Brain microvascular endothelial cell (primary cell): ENCODE results near the gene MAML3.

Source experiments
- DNase-seq: peaks from one replicate; pipeline ENCODE4 v3.0.0-alpha.2; 2020
- H3K27ac ChIP-seq: fragments of 250-450 bp; sonication (Bioruptor Pico); 2 replicates; pipeline ENCODE4 v1.5.1; 2020; ENCODE audit warnings: mild to moderate bottlenecking, moderate library complexity
- H3K27me3 ChIP-seq: fragments of 250-450 bp; sonication (Bioruptor Pico); replicated peaks from 2 replicates; pipeline ENCODE4 v1.5.1; 2020; ENCODE audit warnings: mild to moderate bottlenecking
- H3K36me3 ChIP-seq: fragments of 250-450 bp; sonication (Bioruptor Pico); replicated peaks from 2 replicates; pipeline ENCODE4 v1.5.1; 2020; ENCODE audit warnings: mild to moderate bottlenecking
- H3K4me3 ChIP-seq: 2 replicates; pipeline ENCODE4 v1.5.1; 2011; ENCODE audit warnings: low read depth, mild to moderate bottlenecking, control low read depth, low read length, moderate library complexity
- in situ Hi-C: cut with HindIII; loops from 2 replicates; pipeline ENCODE4 v1.10.0; 2017; ENCODE audit warnings: low sequenced_read_pairs, low pct_ligation_motif_present
- TF ChIP-seq, protein P1 (sequence below): IDR thresholded peaks from 2 replicates; pipeline ENCODE4 v1.5.1; 2011; ENCODE audit warnings: low read depth, mild to moderate bottlenecking, moderate library complexity, low read length, control low read depth, inconsistent platforms; ENCODE audit errors: missing control alignments

The MAML3 gene

DNA sequence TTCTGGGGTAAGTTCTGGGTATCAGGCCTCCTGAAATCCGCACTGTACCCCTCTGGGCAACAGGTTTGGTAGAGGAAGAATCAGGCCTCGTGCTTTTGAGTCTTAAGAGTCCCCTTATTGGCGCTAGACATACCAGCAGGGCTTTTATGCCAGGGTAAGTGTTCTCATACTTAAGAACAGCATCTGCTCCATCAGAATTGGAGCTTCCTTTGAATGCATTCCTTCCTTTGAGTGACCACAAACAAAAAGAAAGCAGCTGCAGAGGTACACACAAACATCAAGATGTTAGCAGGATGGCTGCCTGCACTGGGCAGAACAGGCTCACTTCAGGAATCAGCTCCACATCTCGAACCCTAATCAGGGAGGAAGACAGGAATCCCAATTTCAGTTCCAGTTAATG is 331.6 kb downstream of the MAML3 start:
- no peaks in the 10 kb centered on the region for H3K27me3 ChIP-seq
- no peaks in the 10 kb centered on the region for H3K36me3 ChIP-seq
- in situ Hi-C loops, result no loop called here
- TF ChIP-seq, protein P1, sequence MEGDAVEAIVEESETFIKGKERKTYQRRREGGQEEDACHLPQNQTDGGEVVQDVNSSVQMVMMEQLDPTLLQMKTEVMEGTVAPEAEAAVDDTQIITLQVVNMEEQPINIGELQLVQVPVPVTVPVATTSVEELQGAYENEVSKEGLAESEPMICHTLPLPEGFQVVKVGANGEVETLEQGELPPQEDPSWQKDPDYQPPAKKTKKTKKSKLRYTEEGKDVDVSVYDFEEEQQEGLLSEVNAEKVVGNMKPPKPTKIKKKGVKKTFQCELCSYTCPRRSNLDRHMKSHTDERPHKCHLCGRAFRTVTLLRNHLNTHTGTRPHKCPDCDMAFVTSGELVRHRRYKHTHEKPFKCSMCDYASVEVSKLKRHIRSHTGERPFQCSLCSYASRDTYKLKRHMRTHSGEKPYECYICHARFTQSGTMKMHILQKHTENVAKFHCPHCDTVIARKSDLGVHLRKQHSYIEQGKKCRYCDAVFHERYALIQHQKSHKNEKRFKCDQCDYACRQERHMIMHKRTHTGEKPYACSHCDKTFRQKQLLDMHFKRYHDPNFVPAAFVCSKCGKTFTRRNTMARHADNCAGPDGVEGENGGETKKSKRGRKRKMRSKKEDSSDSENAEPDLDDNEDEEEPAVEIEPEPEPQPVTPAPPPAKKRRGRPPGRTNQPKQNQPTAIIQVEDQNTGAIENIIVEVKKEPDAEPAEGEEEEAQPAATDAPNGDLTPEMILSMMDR, result no peak
- H3K27ac ChIP-seq, result no peak overlapping the region
- H3K4me3 ChIP-seq, result no peak overlapping the region
- no peak for DNase-seq

DNA sequence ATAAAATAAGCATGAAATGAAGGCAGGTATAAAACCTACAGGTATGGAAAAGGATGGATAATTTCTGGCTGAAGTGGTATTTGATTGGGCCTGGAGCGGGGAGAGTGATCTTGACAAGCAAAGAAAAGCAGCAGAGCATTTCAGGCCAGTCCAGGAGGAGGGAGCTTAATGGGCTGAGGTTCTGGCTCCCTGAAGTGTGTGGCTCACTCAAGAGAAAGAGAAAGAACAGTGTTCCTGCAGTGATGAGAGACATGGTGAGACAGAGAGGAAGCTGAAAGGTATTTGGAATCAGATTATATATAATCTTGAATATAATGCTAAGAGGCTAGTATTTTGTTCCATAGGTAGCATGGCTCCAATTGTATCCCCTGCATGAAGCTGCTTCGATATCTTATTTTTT is 334.9 kb downstream of the MAML3 start:
- in situ Hi-C loops, result no loop called here
- H3K36me3 ChIP-seq, result no peaks in the 10 kb centered on the region
- no peak for DNase-seq

DNA sequence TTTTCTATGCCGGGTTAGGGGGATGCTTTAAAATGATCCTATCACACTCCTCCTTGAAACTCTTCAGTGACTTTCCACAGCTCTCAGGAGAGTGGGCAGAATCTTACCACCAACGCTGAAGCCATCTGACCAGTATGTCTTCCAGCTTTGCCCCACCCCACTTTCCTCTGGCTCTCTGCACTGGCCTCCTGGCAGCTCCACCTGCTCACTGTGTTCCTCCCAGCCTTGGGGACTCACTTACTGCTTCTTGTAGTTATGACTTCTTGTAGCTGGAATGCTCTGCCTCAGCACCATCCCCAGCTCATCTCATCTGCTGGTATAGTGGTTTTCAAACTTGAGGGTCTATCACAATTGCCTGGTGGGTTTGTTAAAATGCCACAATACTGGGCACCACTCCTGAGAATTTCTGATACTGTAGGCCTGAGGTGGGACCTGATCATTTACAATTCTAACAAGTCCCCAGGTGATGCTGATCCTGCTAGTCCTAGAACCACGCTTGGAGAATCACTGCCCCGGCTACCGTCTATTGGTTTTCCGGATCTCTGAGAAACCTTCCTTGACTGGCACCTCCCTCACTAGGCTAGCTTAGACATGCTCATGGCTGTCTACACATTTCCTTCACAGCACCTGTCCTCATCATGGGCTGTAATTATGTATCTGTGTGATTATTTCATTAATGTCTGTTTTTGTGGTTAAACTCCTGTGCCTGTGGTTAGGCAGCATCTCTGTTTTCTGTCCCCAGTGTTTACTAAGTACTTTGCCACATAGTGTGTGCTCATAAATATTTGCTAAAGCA is 336.1 kb downstream of the MAML3 start:
- Histone ChIP-seq H3K36me3 (no peaks in the 10 kb centered on the region), H3K27ac (no peak overlapping the region), H3K27me3 (no peaks in the 10 kb centered on the region), H3K4me3 (no peak overlapping the region)
- in situ Hi-C loops, result no loop called here
- TF ChIP-seq, protein P1, result no peak
- no peak for DNase-seq

More for the DNA sequence above, 334.9 kb downstream of the MAML3 start:
- TF ChIP-seq, protein P1, result no peak
- H3K27ac ChIP-seq, result no peak overlapping the region
- no peak overlapping the region for H3K4me3 ChIP-seq
- no peaks in the 10 kb centered on the region for H3K27me3 ChIP-seq

DNA sequence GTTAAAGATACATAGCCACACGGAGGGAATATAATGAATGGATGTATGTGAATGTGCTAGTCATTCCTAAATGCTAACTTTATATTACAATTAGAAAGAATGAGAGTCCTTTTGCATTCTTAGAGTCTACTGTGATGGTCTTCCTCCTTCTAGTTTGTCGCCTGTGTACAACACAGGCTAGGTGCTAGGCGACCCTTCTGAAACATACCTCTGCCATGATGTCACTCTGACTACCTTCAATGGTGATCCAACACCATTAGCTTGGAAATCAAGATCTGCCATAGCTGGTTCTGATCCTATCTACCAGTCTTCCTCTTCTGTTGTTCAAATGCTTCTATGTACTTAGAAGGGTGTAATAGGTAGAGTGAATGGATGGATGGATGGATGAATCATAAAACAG is 337.1 kb downstream of the MAML3 start:
- Histone ChIP-seq H3K27me3 (no peaks in the 10 kb centered on the region), H3K27ac (no peak overlapping the region), H3K4me3 (no peak overlapping the region), H3K36me3 (no peaks in the 10 kb centered on the region)
- TF ChIP-seq, protein P1, result no peak
- DNase-seq, result no peak
- in situ Hi-C loops, result no loop called here

DNA sequence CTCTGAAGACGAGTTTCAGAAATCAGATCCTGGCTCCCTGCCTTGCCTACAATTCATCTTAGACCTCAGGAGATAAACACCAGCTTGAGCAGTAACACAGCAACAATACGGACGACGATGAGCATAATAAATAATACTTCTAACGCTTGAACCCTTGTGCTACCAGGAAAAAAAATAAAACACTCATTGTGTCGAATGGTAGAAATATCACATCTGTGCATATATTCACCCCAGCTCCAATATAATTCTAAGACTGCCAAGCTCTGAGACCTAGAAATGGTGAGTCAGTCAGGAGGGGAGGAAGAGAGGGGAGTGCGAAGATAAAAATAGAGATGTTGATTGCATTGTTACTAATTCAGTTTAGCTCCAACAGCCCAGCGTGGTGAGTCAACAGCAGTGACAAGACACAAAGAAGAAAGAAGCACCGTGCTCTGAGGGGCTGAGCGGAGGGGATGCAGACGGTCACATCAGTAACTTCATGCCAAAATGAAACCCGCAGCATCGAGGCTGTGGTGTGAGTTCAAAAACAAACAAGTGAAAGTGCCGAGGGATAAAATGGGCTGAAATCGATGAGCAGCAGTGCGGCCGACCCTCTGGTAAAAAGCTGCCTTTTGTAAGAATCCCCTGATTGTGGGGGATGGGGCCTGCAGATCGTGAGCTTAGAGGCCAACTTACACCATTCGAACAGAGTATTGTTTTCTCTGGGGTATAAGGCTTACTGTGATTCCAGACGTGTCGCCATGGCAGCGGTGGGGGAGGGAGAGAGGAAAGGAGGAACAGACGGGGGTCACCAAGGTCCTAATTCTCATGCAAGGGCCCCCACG is 338.0 kb downstream of the MAML3 start:
- Histone ChIP-seq H3K4me3 (peak overlapping the region; percentile 66), H3K27ac (no peak overlapping the region), H3K27me3 (no peaks in the 10 kb centered on the region), H3K36me3 (no peaks in the 10 kb centered on the region)
- in situ Hi-C loops, result no loop called here
- TF ChIP-seq, protein P1, result no peak
- peak; percentile 77 for DNase-seq
